GM18870 (cell line): ENCODE measurements around the gene INVS.
"Not testable (repeated sequence)": the region's sequence is repeated elsewhere in the genome, so short reads cannot be mapped to it uniquely, and the experiment has no call there.

Experiments used
- ATAC-seq: cut with Tn5 transposase; IDR thresholded peaks from one replicate; pipeline ENCODE4 v1.9.1; 2021; ENCODE audit warnings: moderate library complexity; ENCODE audit not compliant: unreplicated experiment

INVS gene

GRCh38 chr9:100120286-100120685, 21.2 kb downstream of the INVS start:
- no peak for ATAC-seq

DNA sequence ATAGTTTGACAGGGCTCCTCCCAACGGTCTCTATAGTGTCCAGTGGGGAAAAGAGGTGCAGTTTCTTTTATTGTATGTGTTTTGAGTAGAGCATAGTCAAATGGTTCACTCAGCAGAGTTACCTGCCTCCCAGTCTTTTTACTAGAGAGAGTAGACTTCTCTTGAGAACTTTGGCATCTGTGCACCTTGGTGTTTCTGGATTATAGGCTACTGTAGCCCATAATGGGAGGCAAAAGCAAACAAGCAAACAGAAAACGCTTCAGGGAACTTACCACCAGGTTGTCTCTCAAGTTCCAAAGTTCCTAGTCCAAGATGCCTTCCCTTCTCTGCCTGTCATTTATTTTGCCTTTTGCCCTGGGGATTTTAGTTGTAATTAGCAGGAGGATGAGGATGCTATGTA, 26.2 kb downstream of the INVS start:
- no peak for ATAC-seq

GRCh38 chr9:100125910-100126309, 26.9 kb downstream of the INVS start:
- no peak for ATAC-seq

DNA sequence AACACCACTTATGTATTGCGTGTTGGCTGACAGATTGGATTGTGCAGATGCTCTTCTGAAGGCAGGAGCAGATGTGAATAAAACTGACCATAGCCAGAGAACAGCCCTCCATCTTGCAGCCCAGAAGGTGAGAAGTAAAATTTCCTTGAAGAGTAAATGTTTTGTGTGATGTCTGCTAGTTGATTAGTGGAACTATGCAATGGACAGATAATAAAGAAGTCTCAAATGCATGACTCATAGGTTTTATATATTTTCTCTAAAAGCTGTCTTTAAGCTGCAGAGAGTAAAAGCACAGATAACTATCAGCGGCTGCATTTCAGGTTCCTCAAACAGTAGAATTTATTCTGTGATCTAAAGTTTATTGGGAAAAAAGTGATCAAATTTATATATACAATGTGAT, 27.4 kb downstream of the INVS start:
- ATAC-seq, result no peak

DNA sequence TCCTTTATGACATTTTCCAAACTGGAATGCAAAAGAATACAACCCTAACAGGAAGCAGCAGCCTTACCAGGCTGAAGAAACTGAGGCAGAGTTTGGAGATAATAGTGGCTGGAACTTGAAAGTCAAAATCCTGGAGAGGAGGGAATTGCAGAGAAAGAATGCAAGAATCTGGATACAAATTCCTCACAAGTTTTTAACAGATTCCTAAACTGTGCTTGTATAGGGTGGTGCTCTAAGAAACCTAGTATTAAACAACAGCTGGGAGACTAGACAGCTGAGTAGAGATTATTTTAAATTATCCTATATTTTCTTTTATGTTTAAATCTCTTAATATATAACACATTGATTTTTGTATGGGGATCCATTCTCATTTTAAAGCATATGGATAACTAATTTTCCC, 30.7 kb downstream of the INVS start:
- ATAC-seq, result no peak

GRCh38 chr9:100131216-100131615, 32.2 kb downstream of the INVS start:
- ATAC-seq, result no peak

- ATAC-seq, result no peak
Observed at GRCh38 chr9:100131875-100132430, 32.9 kb downstream of the INVS start.

DNA sequence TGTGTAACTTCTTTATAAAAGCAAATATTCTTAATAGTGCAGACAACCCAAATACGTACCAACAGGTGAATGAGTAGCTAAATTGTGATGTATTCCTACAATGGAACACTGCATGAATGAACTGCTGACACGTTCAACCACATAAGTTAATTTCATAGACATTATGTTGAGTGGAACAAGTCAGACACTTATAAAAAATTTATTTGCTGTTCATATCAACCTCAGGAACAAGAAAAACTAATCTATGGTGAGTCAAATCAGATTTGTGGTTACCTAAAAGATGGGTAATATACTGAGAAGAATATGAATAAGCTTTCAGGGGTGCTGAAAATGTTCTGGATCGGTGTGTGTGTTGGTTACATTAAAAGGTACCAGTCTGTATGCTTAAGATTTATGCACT, 35.7 kb downstream of the INVS start:
- ATAC-seq, result no peak

- not testable (repeated sequence) for ATAC-seq
Observed at GRCh38 chr9:100136799-100137198, 37.8 kb downstream of the INVS start.

DNA sequence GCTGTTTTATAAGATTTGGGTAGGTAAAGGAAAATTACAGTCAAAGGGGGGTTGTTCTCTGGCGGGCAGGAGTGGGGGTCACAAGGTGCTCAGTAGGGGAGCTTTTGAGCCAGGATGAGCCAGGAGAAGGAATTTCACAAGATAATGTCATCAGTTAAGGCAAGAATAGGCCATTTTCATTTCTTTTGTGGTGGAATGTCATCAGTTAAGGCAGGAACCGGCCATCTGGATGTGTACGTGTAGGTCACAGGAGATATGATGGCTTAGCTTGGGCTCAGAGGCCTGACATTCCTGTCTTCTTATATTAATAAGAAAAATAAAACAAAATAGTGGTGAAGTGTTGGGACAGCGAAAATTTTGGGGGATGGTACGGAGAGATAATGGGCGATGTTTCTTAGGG, 41.3 kb downstream of the INVS start:
- not testable (repeated sequence) for ATAC-seq

DNA sequence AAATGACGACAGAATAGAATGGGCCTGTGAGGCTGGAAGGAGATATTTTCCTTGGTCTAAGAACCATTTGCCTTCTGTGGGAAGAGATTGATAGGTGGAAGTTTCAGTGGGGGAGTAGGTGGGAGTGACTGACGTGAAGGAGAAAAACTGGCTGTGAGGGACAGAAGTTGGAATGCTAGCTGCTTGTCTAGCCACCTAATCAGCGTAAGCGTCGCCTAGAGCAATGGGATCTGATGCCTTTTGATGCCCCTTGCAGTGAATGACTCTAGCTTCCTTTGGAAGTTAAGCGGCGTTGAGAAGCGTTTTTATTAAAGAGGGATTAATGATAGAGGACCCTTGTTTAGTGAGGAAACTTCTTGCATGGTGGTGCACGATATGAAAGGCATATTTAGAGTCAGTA, 42.8 kb downstream of the INVS start:
- not testable (repeated sequence) for ATAC-seq

DNA sequence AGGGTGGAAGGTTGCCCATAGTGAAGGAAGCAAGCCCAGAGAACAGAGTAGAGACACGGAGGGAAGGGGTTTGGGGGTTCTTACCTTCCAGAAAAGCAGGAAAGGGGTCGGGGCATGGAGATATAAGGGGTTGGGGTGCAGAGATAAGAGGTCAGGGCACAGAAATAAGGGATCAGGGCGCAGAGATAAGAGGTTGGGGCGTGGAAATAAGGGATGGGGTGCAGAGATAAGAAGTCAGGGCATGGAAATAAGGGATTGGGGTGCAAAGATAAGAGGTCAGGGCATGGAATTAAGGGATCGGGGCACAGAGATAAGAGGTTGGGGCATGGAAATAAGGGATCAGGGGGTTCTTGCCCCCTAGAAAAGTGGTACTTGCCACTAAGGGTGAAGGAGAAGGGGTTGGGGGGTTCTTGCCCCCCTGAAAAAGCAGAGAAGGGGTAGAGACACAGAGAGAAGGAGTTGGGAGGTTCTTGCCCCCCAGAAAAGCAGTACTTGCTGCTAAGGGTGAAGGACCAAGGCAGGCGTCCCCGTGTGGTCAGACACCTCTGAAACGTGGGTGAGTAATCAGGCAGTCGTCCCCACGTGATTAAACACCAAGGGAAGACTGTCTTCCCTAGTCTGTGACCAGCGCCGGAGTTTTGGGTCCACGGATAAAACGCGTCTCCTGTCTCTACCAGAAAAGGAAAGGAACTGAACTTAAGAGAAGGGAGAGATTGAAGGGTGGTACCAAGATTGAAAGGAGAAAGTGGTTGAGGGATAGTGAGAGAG, 46.3 kb downstream of the INVS start:
- not testable (repeated sequence) for ATAC-seq

- ATAC-seq, result not testable (repeated sequence)
Observed at GRCh38 chr9:100145976-100146375, 46.9 kb downstream of the INVS start.

GRCh38 chr9:100150214-100150613, 51.2 kb downstream of the INVS start:
- no peak for ATAC-seq

DNA sequence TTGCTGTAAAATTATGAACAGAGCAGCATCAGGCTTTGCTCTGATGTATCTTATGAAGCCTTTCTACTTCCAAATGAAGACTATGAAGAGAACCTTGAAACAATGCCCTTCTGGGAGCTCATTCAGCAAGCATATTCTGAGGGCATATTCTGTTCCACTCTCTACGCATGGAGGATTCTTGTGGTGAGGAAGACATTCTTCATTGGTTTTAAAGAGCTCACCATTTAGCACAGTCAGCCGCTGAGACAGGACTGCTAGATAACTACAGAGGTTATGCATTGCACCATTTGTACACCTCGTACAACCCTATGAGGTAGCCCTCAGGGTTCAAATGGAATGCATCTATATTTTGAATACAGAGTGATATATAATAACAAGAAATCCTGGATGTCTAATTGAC, 61.0 kb downstream of the INVS start:
- no peak for ATAC-seq

DNA sequence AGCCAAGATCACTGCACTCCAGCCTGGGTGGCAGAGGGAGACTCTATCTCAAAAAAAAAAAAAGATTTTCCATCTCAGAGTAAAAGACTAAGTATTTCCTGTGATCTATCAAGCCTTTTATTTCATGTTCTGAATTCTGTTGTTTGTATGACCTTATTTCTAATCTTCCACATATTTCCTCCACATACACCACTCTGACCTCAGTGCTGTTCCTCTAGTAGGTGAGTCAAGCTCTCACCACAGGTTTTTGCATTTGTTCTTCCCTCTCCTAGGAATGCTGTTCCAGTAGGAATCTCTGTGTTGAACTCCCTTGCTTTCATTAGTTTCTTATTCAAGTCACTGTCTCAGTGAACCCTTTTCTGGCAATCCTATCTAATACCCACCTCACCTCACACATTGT, 68.1 kb downstream of the INVS start:
- no peak for ATAC-seq

- no peak for ATAC-seq
Observed at GRCh38 chr9:100167915-100168654, 69.0 kb downstream of the INVS start.

GRCh38 chr9:100170085-100170484, 71.0 kb downstream of the INVS start:
- ATAC-seq, result no peak

DNA sequence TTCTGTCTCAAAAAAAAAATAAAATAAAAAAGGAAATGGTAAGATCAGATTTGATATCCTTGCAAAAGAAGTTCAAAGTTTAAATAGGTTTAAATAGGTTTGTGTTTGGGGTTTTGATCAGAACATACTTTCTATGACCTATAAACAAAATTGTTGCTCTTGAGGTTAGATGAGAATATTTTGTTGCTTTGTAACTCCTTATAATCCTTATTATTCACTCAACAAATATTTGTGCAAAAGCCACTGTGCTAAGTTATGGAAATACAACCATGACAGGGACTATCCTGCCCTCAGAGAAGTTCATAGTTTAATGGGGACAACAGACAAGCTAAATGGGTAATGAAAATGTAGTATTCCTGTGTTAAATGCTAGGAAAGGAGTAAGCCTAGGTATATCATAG, 71.5 kb downstream of the INVS start:
- no peak for ATAC-seq

DNA sequence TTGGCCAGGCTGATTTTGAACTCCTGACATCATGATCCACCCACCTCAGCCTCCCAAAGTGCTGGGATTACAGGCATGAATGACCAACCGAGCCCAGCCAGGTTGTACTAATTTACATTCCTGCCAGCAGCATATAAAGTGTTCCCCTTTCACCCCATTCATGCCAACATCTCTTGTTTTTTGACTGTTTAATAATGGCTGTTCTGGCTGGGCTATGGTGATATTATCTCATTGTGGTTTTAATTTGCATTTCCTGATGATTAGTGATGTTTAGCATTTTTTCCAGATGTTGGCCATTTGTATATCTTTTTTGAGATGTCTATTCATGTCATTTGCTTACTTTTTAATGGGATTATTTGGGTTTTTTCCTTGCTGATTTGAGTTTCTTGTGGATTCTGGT, 87.3 kb downstream of the INVS start:
- ATAC-seq, result no peak

GRCh38 chr9:100190339-100190738, 91.3 kb downstream of the INVS start:
- ATAC-seq, result no peak

GRCh38 chr9:100191264-100191663, 92.2 kb downstream of the INVS start:
- no peak for ATAC-seq
